GM23338 (cell line): ENCODE results near the gene QSOX1. TPM values are rescaled to one million over a fixed set of nuclear protein-coding genes. Genes with fewer than 3 reads are reported as not detected.

Experiments
- ATAC-seq: fragments of 200-7000 bp; cut with Tn5 transposase; 3 replicates; pipeline ENCODE4 v1.9.1; 2020
- DNase-seq: peaks from one replicate; pipeline ENCODE4 v3.0.0-alpha.2; 2015; ENCODE audit warnings: low spot score
- H2AFZ ChIP-seq: fragments of 200-600 bp; sonication (generic); 2 replicates; pipeline ENCODE4 v1.8.0; 2016; ENCODE audit warnings: antibody characterized with exemption, mild to moderate bottlenecking, moderate library complexity
- H3F3A ChIP-seq: fragments of 200-600 bp; sonication (generic); replicated peaks from 2 replicates; pipeline ENCODE4 v1.8.0; 2017; ENCODE audit warnings: antibody characterized with exemption, mixed run types, low read depth
- H3K27ac ChIP-seq: fragments of 200-600 bp; sonication (generic); 2 replicates; pipeline ENCODE4 v1.6.1; 2016; ENCODE audit warnings: low read depth
- H3K27me3 ChIP-seq: fragments of 200-600 bp; sonication (generic); 2 replicates; pipeline ENCODE4 v1.8.0; 2016; ENCODE audit warnings: mild to moderate bottlenecking, mixed run types, moderate library complexity; ENCODE audit not compliant: insufficient read depth
- H3K36me3 ChIP-seq: fragments of 200-600 bp; sonication (generic); 2 replicates; pipeline ENCODE4 v1.8.0; 2016; ENCODE audit warnings: mild to moderate bottlenecking; ENCODE audit not compliant: insufficient read depth
- H3K4me1 ChIP-seq: fragments of 200-600 bp; sonication (generic); 2 replicates; pipeline ENCODE4 v1.8.0; 2016; ENCODE audit warnings: mild to moderate bottlenecking, moderate library complexity; ENCODE audit not compliant: insufficient read depth
- H3K4me2 ChIP-seq: fragments of 200-600 bp; sonication (generic); 2 replicates; pipeline ENCODE4 v1.7.1; 2017; ENCODE audit warnings: mixed run types
- H3K4me3 ChIP-seq: fragments of 200-600 bp; sonication (generic); 2 replicates; pipeline ENCODE4 v1.6.1; 2016; ENCODE audit warnings: mixed run types
- H3K79me2 ChIP-seq: fragments of 200-600 bp; sonication (generic); replicated peaks from 2 replicates; pipeline ENCODE4 v1.8.0; 2017; ENCODE audit warnings: mild to moderate bottlenecking; ENCODE audit not compliant: insufficient read depth
- H3K9me2 ChIP-seq: fragments of 200-600 bp; sonication (generic); 2 replicates; pipeline ENCODE4 v1.8.0; 2017; ENCODE audit not compliant: insufficient read depth
- H4K20me1 ChIP-seq: fragments of 200-600 bp; sonication (generic); replicated peaks from 2 replicates; pipeline ENCODE4 v1.8.0; 2017; ENCODE audit warnings: mild to moderate bottlenecking; ENCODE audit not compliant: insufficient read depth
- H3K27ac Mint-ChIP-seq: 2 replicates; pipeline ENCODE4 v1.8.0; 2020; ENCODE audit warnings: inconsistent platforms, mild to moderate bottlenecking, moderate library complexity, mixed read lengths
- H3K27me3 Mint-ChIP-seq: 3 replicates; pipeline ENCODE4 v1.8.0; 2022; ENCODE audit warnings: low read depth, mild to moderate bottlenecking, moderate library complexity, mixed read lengths, inconsistent platforms; ENCODE audit not compliant: insufficient read depth, poor library complexity
- H3K36me3 Mint-ChIP-seq: 3 replicates; pipeline ENCODE4 v1.8.0; 2021; ENCODE audit warnings: low read depth, mild to moderate bottlenecking, inconsistent platforms, moderate library complexity, mixed read lengths
- H3K4me1 Mint-ChIP-seq: 3 replicates; pipeline ENCODE4 v1.8.0; 2020; ENCODE audit warnings: mild to moderate bottlenecking, inconsistent platforms, mixed read lengths
- H3K4me3 Mint-ChIP-seq: 3 replicates; pipeline ENCODE4 v1.8.0; 2021; ENCODE audit warnings: moderate library complexity, mild to moderate bottlenecking, inconsistent platforms, mixed read lengths
- H3K9me3 Mint-ChIP-seq: 3 replicates; pipeline ENCODE4 v1.8.0; 2020; ENCODE audit warnings: moderate library complexity, mild to moderate bottlenecking, inconsistent platforms, mixed read lengths
- CREB1 ChIP-seq: fragments of 250-450 bp; sonication (Bioruptor Pico); IDR thresholded peaks from 2 replicates; pipeline ENCODE4 v1.5.0; 2020; ENCODE audit warnings: low read depth, mild to moderate bottlenecking, moderate library complexity
- CTCF ChIP-seq, 2 experiments: fragments of 200-600 bp in 1 of 2; sonication (generic) in 1 of 2; conservative IDR thresholded peaks; 2 replicates each; pipeline versions ENCODE4 v1.5.1 to v1.6.1; 2016 to 2017; ENCODE audit warnings: antibody characterized with exemption in 2 of 2, low read depth in 2 of 2, mild to moderate bottlenecking in 2 of 2, moderate library complexity in 1 of 2
- ETS1 ChIP-seq: IDR thresholded peaks from 2 replicates; pipeline ENCODE4 v1.6.1; 2016; ENCODE audit warnings: antibody characterized with exemption
- EZH2 ChIP-seq: fragments of 200-600 bp; sonication (generic); IDR thresholded peaks from one replicate; pipeline ENCODE4 v1.8.0; 2017; ENCODE audit warnings: antibody characterized with exemption, mild to moderate bottlenecking, low read depth; ENCODE audit not compliant: unreplicated experiment
- EZH2phosphoT487 ChIP-seq: fragments of 200-600 bp; sonication (generic); IDR thresholded peaks from one replicate; pipeline ENCODE4 v1.8.1; 2018; ENCODE audit warnings: antibody characterized with exemption; ENCODE audit not compliant: unreplicated experiment
- JUNB ChIP-seq: IDR thresholded peaks from one replicate; pipeline ENCODE4 v1.6.1; 2016; ENCODE audit warnings: antibody characterized with exemption; ENCODE audit not compliant: unreplicated experiment
- NANOG ChIP-seq: IDR thresholded peaks from 2 replicates; pipeline ENCODE4 v1.6.1; 2016; ENCODE audit warnings: antibody characterized with exemption, borderline replicate concordance
- POLR2AphosphoS5 ChIP-seq: IDR thresholded peaks from 2 replicates; pipeline ENCODE4 v1.6.1; 2016; ENCODE audit warnings: antibody characterized with exemption, low read depth
- REST ChIP-seq: IDR thresholded peaks from one replicate; pipeline ENCODE4 v1.6.1; 2018; ENCODE audit warnings: antibody characterized with exemption; ENCODE audit not compliant: unreplicated experiment
- STAT1 ChIP-seq: IDR thresholded peaks from one replicate; pipeline ENCODE4 v1.6.1; 2016; ENCODE audit warnings: antibody characterized with exemption; ENCODE audit not compliant: unreplicated experiment
- ZNF114 ChIP-seq: fragments of 250-450 bp; sonication (Bioruptor Pico); IDR thresholded peaks from 2 replicates; pipeline ENCODE4 v1.5.0; 2020; ENCODE audit warnings: mild to moderate bottlenecking, moderate library complexity
- ZNF331 ChIP-seq: fragments of 250-450 bp; sonication (Bioruptor Pico); IDR thresholded peaks from 2 replicates; pipeline ENCODE4 v1.5.0; 2020; ENCODE audit warnings: low read depth, mild to moderate bottlenecking, moderate library complexity
- ZNF462 ChIP-seq: fragments of 250-450 bp; sonication (Bioruptor Pico); IDR thresholded peaks from 2 replicates; pipeline ENCODE4 v1.5.0; 2020; ENCODE audit warnings: mild to moderate bottlenecking, moderate library complexity
- polyA plus RNA-seq: library from polyadenylated mRNA; unstranded; fragments of >200 nt; fragmentation: Nextera tagmentation; extraction: Ambion mirVana; gene quantifications from 2 replicates; pipeline ENCODE4 v1.2.1, GENCODE V29; 2016
- total RNA-seq: library from RNA; depleted of rRNA; stranded (reverse); fragments of >200 nt; shearing (Covaris generic); gene quantifications from 2 replicates; pipeline ENCODE4 v1.2.3, GENCODE V29; 2014

Gene QSOX1
- total and polyA plus RNA-seq, 2 experiments from 2014 or later: 47.8 to 119 TPM

DNA sequence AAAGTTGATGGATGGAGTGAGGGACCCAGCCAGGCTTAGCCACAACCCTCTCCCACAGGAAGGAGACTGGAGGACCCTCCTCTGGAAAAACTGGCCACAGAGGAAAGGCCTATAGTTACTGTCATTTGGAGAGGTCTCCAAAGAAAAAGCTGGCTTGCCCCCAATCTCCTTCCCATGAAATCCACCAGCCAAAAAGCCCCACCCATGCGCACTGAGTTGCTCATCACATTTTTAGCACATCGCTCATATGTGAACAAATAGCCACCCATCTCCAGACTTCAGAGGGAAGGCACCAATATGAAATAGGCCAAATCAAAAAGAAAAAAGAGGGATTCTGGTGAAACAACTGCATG, 36.9 kb upstream of the QSOX1 start:
- Histone ChIP-seq H3K4me1 (no peaks in the 10 kb centered on the region), H3K36me3 (no peaks in the 10 kb centered on the region), H3K4me2 (no peak overlapping the region), H3K4me3 (no peak overlapping the region), H3K79me2 (no peaks in the 10 kb centered on the region), H3K27me3 (no peaks in the 10 kb centered on the region), H3K27ac (no peak overlapping the region), H3K9me2 (no peaks in the 10 kb centered on the region), H2AFZ (no peak overlapping the region), H3F3A (no peaks in the 10 kb centered on the region), H4K20me1 (no peaks in the 10 kb centered on the region; the same call in 1 of the 2 replicates)
- no peaks in the 10 kb centered on the region for H3K9me3 Mint-ChIP-seq
- TF ChIP-seq REST: no peak
- no peak for TF ChIP-seq EZH2phosphoT487
- TF ChIP-seq CTCF (conservative IDR thresholded peaks at IDR 0.05; ENCODE audit: low read depth in 2 of 2): no peak
- TF ChIP-seq CREB1 (CRISPR knock-in tag): no peak
- no peak for TF ChIP-seq ZNF114 (CRISPR knock-in tag)
- TF ChIP-seq STAT1: no peak
- TF ChIP-seq ZNF462 (CRISPR knock-in tag): no peak
- no peak for TF ChIP-seq ZNF331 (CRISPR knock-in tag)
- no peak for TF ChIP-seq POLR2AphosphoS5
- TF ChIP-seq JUNB: no peak
- no peak for TF ChIP-seq EZH2
- TF ChIP-seq NANOG: no peak
- TF ChIP-seq ETS1: no peak
- H3K27me3 Mint-ChIP-seq: no peaks in the 10 kb centered on the region
- no peak overlapping the region for H3K27ac Mint-ChIP-seq
- no peak overlapping the region for H3K4me3 Mint-ChIP-seq
- ATAC-seq: no peak
- no peaks in the 10 kb centered on the region for H3K36me3 Mint-ChIP-seq
- DNase-seq: no peak
- H3K4me1 Mint-ChIP-seq: no peaks in the 10 kb centered on the region
